GM21390 (cell line): ENCODE results near the gene CEP170B.
A peak's percentile ranks its signal among the peaks of the same experiment; 100 is the strongest.
"Not testable (repeated sequence)": the region's sequence is repeated elsewhere in the genome, so short reads cannot be mapped to it uniquely, and the experiment has no call there.

Source experiments
- ATAC-seq: cut with Tn5 transposase; IDR thresholded peaks from one replicate; pipeline ENCODE4 v1.9.1; 2021; ENCODE audit not compliant: unreplicated experiment

CEP170B gene

GRCh38 chr14:104865081-104865630, at the start of gene CEP170B:
TSS of gene CEP170B (plus strand) at chr14:104865268. CDS start at chr14:104868451, 3,183 bp downstream.
- ATAC-seq = no peak

GRCh38 chr14:104816616-104816884, 48.5 kb upstream of the CEP170B start:
- no peak for ATAC-seq

GRCh38 chr14:104817930-104818713, 46.9 kb upstream of the CEP170B start:
- no peak for ATAC-seq

- ATAC-seq = no peak
Observed at GRCh38 chr14:104818714-104819161, 46.3 kb upstream of the CEP170B start.

- no peak for ATAC-seq
Observed at GRCh38 chr14:104819361-104819781, 45.7 kb upstream of the CEP170B start.

- ATAC-seq = no peak
Observed at GRCh38 chr14:104820669-104821228, 44.3 kb upstream of the CEP170B start.

- ATAC-seq = no peak
Observed at GRCh38 chr14:104821229-104821945, 43.7 kb upstream of the CEP170B start.

GRCh38 chr14:104821971-104822608, 43.0 kb upstream of the CEP170B start:
- ATAC-seq = no peak

GRCh38 chr14:104822821-104823615, 42.0 kb upstream of the CEP170B start:
- ATAC-seq = no peak

GRCh38 chr14:104824353-104824997, 40.6 kb upstream of the CEP170B start:
- no peak for ATAC-seq

- peak; percentile 77 for ATAC-seq
Observed at GRCh38 chr14:104826189-104826860, 38.7 kb upstream of the CEP170B start.

- ATAC-seq = no peak
Observed at GRCh38 chr14:104826861-104827176, 38.2 kb upstream of the CEP170B start.

GRCh38 chr14:104827177-104828055, 37.7 kb upstream of the CEP170B start:
- ATAC-seq = peak; percentile 51

- no peak for ATAC-seq
Observed at GRCh38 chr14:104830781-104831180, 34.3 kb upstream of the CEP170B start.

- ATAC-seq = not testable (repeated sequence)
Observed at GRCh38 chr14:104836171-104836935, 28.7 kb upstream of the CEP170B start.

GRCh38 chr14:104841730-104842129, 23.3 kb upstream of the CEP170B start:
- ATAC-seq = no peak

GRCh38 chr14:104843006-104843405, 22.1 kb upstream of the CEP170B start:
- ATAC-seq = no peak
